Measurements from ENCODE around the gene YIF1B.
A peak's percentile ranks its signal among the peaks of the same experiment; 100 is the strongest.

The YIF1B gene

DNA sequence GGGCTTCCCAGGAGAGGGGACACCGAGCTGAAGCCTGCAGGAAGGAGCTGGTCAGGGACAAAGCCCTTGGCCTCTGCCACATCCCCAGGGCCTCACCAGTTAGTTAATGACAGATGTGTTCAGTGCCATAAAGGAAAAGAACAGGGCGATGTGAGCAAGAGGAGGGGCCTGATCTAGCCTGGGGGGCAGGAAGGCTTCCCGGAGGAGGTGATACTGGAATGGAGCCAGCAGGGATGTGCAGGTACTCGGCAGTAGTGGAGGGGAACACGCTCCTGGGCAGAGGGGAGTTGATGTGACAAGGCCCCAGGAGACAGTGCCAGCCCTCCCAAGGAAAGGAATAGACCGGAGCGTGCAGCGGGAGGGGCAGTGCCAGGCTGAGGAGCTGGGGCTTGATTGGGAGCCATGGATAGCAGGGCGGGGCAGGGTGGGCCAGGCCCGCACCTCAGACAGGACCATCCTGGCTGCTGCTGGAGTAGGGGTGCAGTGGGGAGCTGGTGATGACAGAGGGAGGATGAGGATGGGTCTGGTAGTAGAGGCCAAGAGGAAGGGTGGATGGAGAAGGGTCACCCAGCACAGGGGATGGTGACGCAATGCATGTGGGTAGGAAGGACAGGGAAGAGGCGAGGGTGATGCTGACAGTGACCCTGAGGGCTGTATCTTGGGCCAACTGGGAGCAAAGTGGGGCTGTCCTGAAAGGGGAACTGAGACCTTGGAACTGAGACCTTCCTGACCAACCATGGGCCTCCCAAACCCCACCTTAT, 7.6 kb downstream of the YIF1B start:
- peaks cover 17% of the 10 kb centered on the region for H3K4me1 ChIP-seq (ENCODE audit: insufficient read depth, insufficient read length)
- H3K4me3 ChIP-seq (ENCODE audit: insufficient read length, low read depth) = no peak overlapping the region
- no peaks in the 10 kb centered on the region for H3K27me3 ChIP-seq (ENCODE audit: insufficient read depth, insufficient read length)
- peaks cover 50% of the 10 kb centered on the region for H3K36me3 ChIP-seq (ENCODE audit: insufficient read depth, insufficient read length, low read length)
- no peak for TF ChIP-seq YY1 (IDR thresholded peaks at IDR 0.05; ENCODE audit: insufficient read depth, insufficient read length)
- TF ChIP-seq ZNF274 (IDR thresholded peaks at IDR 0.05; ENCODE audit: low read depth, low read length) = no peak
- no peak for TF ChIP-seq SUZ12 (IDR thresholded peaks at IDR 0.05; ENCODE audit: extremely low read depth, insufficient read depth, insufficient read length)
- H3K9ac ChIP-seq (ENCODE audit: insufficient read length, low read depth) = no peak overlapping the region
- no peak for DNase-seq (ENCODE audit: low read depth, low spot score)
- no peaks in the 10 kb centered on the region for H3K9me3 ChIP-seq (ENCODE audit: insufficient read depth, low read length)

- Histone ChIP-seq H3K36me3 (ENCODE audit: insufficient read depth, insufficient read length, low read length) (peaks cover 52% of the 10 kb centered on the region), H3K27me3 (ENCODE audit: insufficient read depth, insufficient read length) (no peaks in the 10 kb centered on the region), H3K4me1 (ENCODE audit: insufficient read depth, insufficient read length) (peaks cover 17% of the 10 kb centered on the region), H3K9me3 (ENCODE audit: insufficient read depth, low read length) (no peaks in the 10 kb centered on the region), H3K9ac (ENCODE audit: insufficient read length, low read depth) (no peak overlapping the region), H3K4me3 (ENCODE audit: insufficient read length, low read depth) (no peak overlapping the region)
- TF ChIP-seq SUZ12 (IDR thresholded peaks at IDR 0.05; ENCODE audit: extremely low read depth, insufficient read depth, insufficient read length) (no peak), YY1 (IDR thresholded peaks at IDR 0.05; ENCODE audit: insufficient read depth, insufficient read length) (no peak), ZNF274 (IDR thresholded peaks at IDR 0.05; ENCODE audit: low read depth, low read length) (no peak)
- no peak for DNase-seq (ENCODE audit: low read depth, low spot score)
These were observed 8.2 kb downstream of the YIF1B start for GRCh38 chr19:38307597-38307996.

GRCh38 chr19:38307076-38307475, 8.7 kb downstream of the YIF1B start:
- H3K9ac ChIP-seq (ENCODE audit: insufficient read length, low read depth) = no peak overlapping the region
- H3K36me3 ChIP-seq (ENCODE audit: insufficient read depth, insufficient read length, low read length) = peaks cover 53% of the 10 kb centered on the region
- no peaks in the 10 kb centered on the region for H3K9me3 ChIP-seq (ENCODE audit: insufficient read depth, low read length)
- DNase-seq (ENCODE audit: low read depth, low spot score) = no peak
- H3K27me3 ChIP-seq (ENCODE audit: insufficient read depth, insufficient read length) = no peaks in the 10 kb centered on the region
- peaks cover 17% of the 10 kb centered on the region for H3K4me1 ChIP-seq (ENCODE audit: insufficient read depth, insufficient read length)
- no peak for TF ChIP-seq SUZ12 (IDR thresholded peaks at IDR 0.05; ENCODE audit: extremely low read depth, insufficient read depth, insufficient read length)
- no peak for TF ChIP-seq ZNF274 (IDR thresholded peaks at IDR 0.05; ENCODE audit: low read depth, low read length)
- TF ChIP-seq YY1 (IDR thresholded peaks at IDR 0.05; ENCODE audit: insufficient read depth, insufficient read length) = no peak
- H3K4me3 ChIP-seq (ENCODE audit: insufficient read length, low read depth) = no peak overlapping the region

DNA sequence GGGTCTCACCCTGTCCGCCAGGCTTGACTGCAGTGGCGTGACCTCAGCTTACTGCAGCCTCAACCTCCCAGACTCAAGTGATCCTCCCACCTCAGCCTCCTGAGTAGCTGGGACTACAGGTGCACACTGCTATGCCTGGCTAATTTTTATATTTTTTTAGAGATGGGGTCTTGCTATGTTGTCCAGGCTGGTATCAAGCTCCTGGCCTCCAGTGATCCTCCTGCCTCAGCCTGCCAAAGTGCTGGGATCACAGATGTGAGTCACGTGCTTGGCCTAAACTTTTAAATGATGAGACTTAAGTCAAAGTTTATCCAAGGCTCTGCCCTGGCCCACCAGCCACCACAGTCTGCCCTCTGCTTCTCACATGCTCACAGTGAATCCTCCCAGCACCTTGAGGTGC, 9.5 kb downstream of the YIF1B start:
- no peaks in the 10 kb centered on the region for H3K9me3 ChIP-seq (ENCODE audit: insufficient read depth, low read length)
- peaks cover 52% of the 10 kb centered on the region for H3K36me3 ChIP-seq (ENCODE audit: insufficient read depth, insufficient read length, low read length)
- H3K9ac ChIP-seq (ENCODE audit: insufficient read length, low read depth) = no peak overlapping the region
- H3K27me3 ChIP-seq (ENCODE audit: insufficient read depth, insufficient read length) = no peaks in the 10 kb centered on the region
- DNase-seq (ENCODE audit: low read depth, low spot score) = no peak
- peaks cover 17% of the 10 kb centered on the region for H3K4me1 ChIP-seq (ENCODE audit: insufficient read depth, insufficient read length)
- no peak overlapping the region for H3K4me3 ChIP-seq (ENCODE audit: insufficient read length, low read depth)
- TF ChIP-seq SUZ12 (IDR thresholded peaks at IDR 0.05; ENCODE audit: extremely low read depth, insufficient read depth, insufficient read length) (no peak), ZNF274 (IDR thresholded peaks at IDR 0.05; ENCODE audit: low read depth, low read length) (no peak), YY1 (IDR thresholded peaks at IDR 0.05; ENCODE audit: insufficient read depth, insufficient read length) (no peak)

DNA sequence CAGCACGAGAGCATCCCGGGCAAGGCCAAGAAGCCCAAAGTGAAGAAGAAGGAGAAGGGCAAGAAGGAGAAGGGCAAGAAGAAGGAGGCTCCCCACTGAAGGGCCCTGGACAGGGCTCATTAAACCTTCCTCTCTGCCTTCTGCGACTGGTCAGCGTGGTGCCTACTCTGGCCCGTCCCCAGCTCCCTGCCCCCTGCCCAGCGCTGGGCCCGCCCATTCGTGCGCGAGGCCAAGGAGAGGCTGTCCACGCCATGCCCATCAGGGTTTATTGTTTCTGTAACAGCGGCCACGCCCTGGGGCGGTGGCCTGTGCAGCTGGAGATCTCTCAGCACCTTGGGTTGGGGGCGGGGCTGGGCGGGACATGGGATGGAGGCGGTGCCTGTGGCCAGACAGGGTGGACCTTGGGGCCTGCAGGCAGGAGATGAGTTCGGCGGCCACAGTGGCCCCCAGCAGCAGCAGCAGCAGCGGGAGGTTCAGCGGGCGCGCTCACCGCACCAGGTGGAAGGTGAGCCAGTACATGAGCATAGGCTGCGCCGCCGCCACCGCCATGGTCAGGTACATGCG, 10.8 kb downstream of the YIF1B start:
- Histone ChIP-seq H3K4me3 (ENCODE audit: insufficient read length, low read depth) (no peak overlapping the region), H3K9ac (ENCODE audit: insufficient read length, low read depth) (peak overlapping the region; percentile 64), H3K4me1 (ENCODE audit: insufficient read depth, insufficient read length) (peaks cover 17% of the 10 kb centered on the region), H3K9me3 (ENCODE audit: insufficient read depth, low read length) (no peaks in the 10 kb centered on the region), H3K36me3 (ENCODE audit: insufficient read depth, insufficient read length, low read length) (peaks cover 41% of the 10 kb centered on the region), H3K27me3 (ENCODE audit: insufficient read depth, insufficient read length) (no peaks in the 10 kb centered on the region)
- DNase-seq (ENCODE audit: low read depth, low spot score) = peak; percentile 8
- TF ChIP-seq ZNF274 (IDR thresholded peaks at IDR 0.05; ENCODE audit: low read depth, low read length) (no peak), SUZ12 (IDR thresholded peaks at IDR 0.05; ENCODE audit: extremely low read depth, insufficient read depth, insufficient read length) (no peak), YY1 (IDR thresholded peaks at IDR 0.05; ENCODE audit: insufficient read depth, insufficient read length) (no peak)

- DNase-seq (ENCODE audit: low read depth, low spot score) = no peak
- Histone ChIP-seq H3K9ac (ENCODE audit: insufficient read length, low read depth) (peak overlapping the region; percentile 64), H3K36me3 (ENCODE audit: insufficient read depth, insufficient read length, low read length) (peaks cover 41% of the 10 kb centered on the region), H3K4me3 (ENCODE audit: insufficient read length, low read depth) (no peak overlapping the region), H3K27me3 (ENCODE audit: insufficient read depth, insufficient read length) (no peaks in the 10 kb centered on the region), H3K9me3 (ENCODE audit: insufficient read depth, low read length) (no peaks in the 10 kb centered on the region), H3K4me1 (ENCODE audit: insufficient read depth, insufficient read length) (peaks cover 17% of the 10 kb centered on the region)
- TF ChIP-seq ZNF274 (IDR thresholded peaks at IDR 0.05; ENCODE audit: low read depth, low read length) = no peak
- no peak for TF ChIP-seq SUZ12 (IDR thresholded peaks at IDR 0.05; ENCODE audit: extremely low read depth, insufficient read depth, insufficient read length)
- TF ChIP-seq YY1 (IDR thresholded peaks at IDR 0.05; ENCODE audit: insufficient read depth, insufficient read length) = no peak
These were observed 11.3 kb downstream of the YIF1B start for GRCh38 chr19:38304352-38304865.

All from NT2/D1 (cell line).